Erythroblast (primary cell): ENCODE results near the gene DNAJC21.

Experiments used
- GATA1 ChIP-seq: IDR thresholded peaks from 2 replicates; pipeline ENCODE4 v1.6.1; 2011; ENCODE audit warnings: low read depth, mild to moderate bottlenecking, control low read depth, low read length, moderate library complexity
- POLR2A ChIP-seq: IDR thresholded peaks from 2 replicates; pipeline ENCODE4 v1.6.1; 2011; ENCODE audit warnings: mild to moderate bottlenecking, low read length

- no peak for TF ChIP-seq GATA1
- TF ChIP-seq POLR2A = no peak
Measured at GRCh38 chr5:34915856-34916192, 13.5 kb upstream of the DNAJC21 start.
